GM12875 (cell line): Measurements from ENCODE around the gene BBS10.

Experiments used
- H3K4me3 ChIP-seq: one replicate; pipeline ENCODE4 v1.5.1; 2011; ENCODE audit warnings: low read depth, low read length, control low read depth
- CTCF ChIP-seq: IDR thresholded peaks from 2 replicates; pipeline ENCODE4 v1.5.1; 2011; ENCODE audit warnings: low read depth, mild to moderate bottlenecking, control low read depth, inconsistent platforms, low read length, moderate library complexity, borderline replicate concordance; ENCODE audit not compliant: insufficient read depth

BBS10 gene

DNA sequence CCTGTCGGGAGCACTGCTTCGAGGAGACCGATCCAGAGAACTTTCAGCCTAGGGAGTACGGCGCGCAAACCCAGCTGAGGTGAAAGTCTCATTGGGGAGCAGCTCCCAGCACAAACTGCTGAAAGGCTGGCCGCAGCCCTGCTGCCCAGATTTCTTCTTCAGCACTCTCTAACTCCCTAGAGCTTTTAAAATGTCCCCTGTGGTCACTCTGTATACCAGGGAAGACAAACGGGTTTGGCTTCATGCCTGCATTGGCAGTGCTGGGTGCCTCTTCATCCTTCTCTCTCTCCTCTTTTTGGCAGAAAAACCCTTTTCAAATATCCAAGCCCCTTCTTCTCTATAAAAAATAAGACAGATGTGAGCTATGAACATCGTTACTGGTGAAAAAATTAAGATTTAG, 34.9 kb downstream of the BBS10 start:
- no peak for TF ChIP-seq CTCF
- H3K4me3 ChIP-seq: no peak overlapping the region

DNA sequence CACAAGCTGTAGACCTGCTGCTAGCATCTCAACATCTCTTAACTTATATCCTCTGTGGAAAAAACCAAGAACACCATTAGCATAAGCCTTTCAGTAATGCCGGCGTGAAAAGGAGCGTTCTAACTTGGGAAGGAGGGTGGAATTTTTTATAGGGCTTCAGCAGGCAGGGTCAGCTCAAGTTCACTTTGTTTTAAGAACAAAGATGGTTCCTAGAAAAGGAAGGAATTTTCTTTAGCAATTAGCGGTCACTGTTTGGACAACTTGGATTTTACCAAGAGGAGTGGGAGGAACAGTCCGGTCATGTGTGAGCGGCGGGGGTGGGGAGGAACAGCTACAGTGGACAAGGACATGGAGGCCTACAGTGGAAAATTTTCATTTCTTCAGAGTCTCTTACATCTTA, 35.9 kb downstream of the BBS10 start:
- TF ChIP-seq CTCF: no peak
- no peak overlapping the region for H3K4me3 ChIP-seq

GRCh38 chr12:76311796-76312195, 36.4 kb downstream of the BBS10 start:
- no peak overlapping the region for H3K4me3 ChIP-seq
- TF ChIP-seq CTCF: no peak

GRCh38 chr12:76310110-76310509, 38.1 kb downstream of the BBS10 start:
- H3K4me3 ChIP-seq: no peak overlapping the region
- TF ChIP-seq CTCF: no peak

GRCh38 chr12:76308866-76309265, 39.3 kb downstream of the BBS10 start:
- no peak for TF ChIP-seq CTCF
- H3K4me3 ChIP-seq: no peak overlapping the region

- H3K4me3 ChIP-seq: no peak overlapping the region
- TF ChIP-seq CTCF: no peak
Observed at GRCh38 chr12:76307083-76307482, 41.1 kb downstream of the BBS10 start.

GRCh38 chr12:76303989-76304460, 44.2 kb downstream of the BBS10 start:
- no peak overlapping the region for H3K4me3 ChIP-seq
- no peak for TF ChIP-seq CTCF
